Ishikawa (cell line): ENCODE results near the gene LCP2.

Experiments used
- EGR1 ChIP-seq: IDR thresholded peaks from 2 replicates; pipeline ENCODE4 v1.6.1; 2012
- FOXM1 ChIP-seq: IDR thresholded peaks from 2 replicates; pipeline ENCODE4 v1.6.1; 2012; ENCODE audit warnings: low read depth, borderline replicate concordance
- RAD21 ChIP-seq: IDR thresholded peaks from 2 replicates; pipeline ENCODE4 v1.6.1; 2012; ENCODE audit warnings: low read depth
- TAF1 ChIP-seq: IDR thresholded peaks from 2 replicates; pipeline ENCODE4 v1.6.1; 2012; ENCODE audit warnings: low read depth, mild to moderate bottlenecking
- TEAD4 ChIP-seq: IDR thresholded peaks from 2 replicates; pipeline ENCODE4 v1.6.1; 2012
- TF ChIP-seq, protein P1 (sequence below): IDR thresholded peaks from 2 replicates; pipeline ENCODE4 v1.6.1; 2012

DNA sequence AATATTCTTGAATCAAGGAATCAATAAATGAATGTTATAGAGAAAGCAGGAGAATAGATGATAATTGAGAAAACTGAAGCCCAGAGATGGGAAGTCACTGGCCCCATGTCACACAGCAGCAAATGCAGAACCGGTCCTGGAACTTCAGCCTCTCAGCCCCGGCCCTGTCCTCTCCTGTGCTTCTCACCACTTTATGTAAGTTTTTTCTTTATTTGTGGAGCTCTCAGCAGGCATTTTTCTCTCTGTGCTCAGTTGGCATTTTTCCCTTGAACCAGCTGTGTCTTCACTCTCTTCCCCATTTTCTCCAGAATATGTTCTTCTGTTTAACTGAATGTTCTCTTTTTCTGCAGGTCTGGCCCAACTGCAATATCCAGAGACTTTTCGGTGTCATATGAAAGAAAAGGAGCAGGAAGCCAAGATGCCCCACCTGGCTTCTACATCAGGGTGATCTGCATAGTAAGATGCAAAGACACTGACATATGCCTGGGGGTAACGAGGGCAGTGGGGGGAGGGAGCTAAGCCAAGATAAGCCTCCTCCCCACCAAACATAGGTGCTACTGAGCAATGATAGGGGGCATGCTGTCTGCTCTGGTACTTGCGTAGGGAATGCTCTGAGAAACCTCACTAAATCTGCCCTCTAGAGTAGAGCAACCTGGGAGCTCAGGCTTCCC is 12.8 kb upstream of the LCP2 start:
- TF ChIP-seq EGR1 (no peak), TAF1 (no peak), RAD21 (no peak), TEAD4 (no peak), FOXM1 (no peak)
- TF ChIP-seq, protein P1, sequence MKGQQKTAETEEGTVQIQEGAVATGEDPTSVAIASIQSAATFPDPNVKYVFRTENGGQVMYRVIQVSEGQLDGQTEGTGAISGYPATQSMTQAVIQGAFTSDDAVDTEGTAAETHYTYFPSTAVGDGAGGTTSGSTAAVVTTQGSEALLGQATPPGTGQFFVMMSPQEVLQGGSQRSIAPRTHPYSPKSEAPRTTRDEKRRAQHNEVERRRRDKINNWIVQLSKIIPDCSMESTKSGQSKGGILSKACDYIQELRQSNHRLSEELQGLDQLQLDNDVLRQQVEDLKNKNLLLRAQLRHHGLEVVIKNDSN, result no peak
